ENCODE results near the gene IGSF5. TPM values are rescaled to one million over a fixed set of nuclear protein-coding genes. Genes with fewer than 3 reads are reported as not detected.

IGSF5 gene
- polyA plus RNA-seq, 1 donor (not counting 4 experiments of a cell fraction or from before 2014, with no cell fraction given): not detected

DNA sequence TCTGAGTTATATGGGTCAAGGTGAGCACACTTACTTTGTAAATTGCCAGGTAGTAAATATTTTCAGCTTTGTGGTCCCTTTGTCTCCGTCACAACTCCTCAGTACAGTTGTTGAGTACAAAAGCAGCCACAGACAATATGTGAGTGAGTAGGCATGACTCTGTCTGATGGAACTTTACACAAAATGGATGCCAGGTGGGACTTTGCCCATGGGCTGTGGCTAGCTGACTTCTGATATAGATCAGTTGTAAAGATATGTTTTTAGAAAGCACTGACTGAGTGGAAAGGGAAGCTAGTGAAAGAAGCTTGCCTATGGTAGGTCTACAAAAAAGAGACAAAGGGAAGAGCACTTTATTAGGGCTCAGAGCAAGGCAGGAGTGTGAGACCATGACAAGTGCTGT, 23.1 kb upstream of the IGSF5 start:
- DNase-seq (ENCODE audit: low read depth, low spot score): no peak
- Histone ChIP-seq H4K20me1 (ENCODE audit: control insufficient read depth, extremely low read depth, insufficient read depth, low read length) (no peaks in the 10 kb centered on the region), H3K9me3 (ENCODE audit: control insufficient read depth, low read depth, low read length) (peaks cover 5% of the 10 kb centered on the region), H3K9me1 (ENCODE audit: control insufficient read depth, extremely low read depth, insufficient read depth, low read length) (no peaks in the 10 kb centered on the region), H3K4me2 (ENCODE audit: control insufficient read depth, extremely low read depth, insufficient read depth, low read depth, low read length) (no peak overlapping the region), H3K27me3 (ENCODE audit: control insufficient read depth, extremely low read depth, insufficient read depth, low read length) (no peaks in the 10 kb centered on the region), H2AFZ (ENCODE audit: control insufficient read depth, low read length) (no peak overlapping the region), H3K27ac (ENCODE audit: control insufficient read depth, insufficient read depth, low read length) (no peak overlapping the region), H3K4me1 (ENCODE audit: control insufficient read depth, extremely low read depth, insufficient read depth, low read length) (no peaks in the 10 kb centered on the region), H3K36me3 (ENCODE audit: control insufficient read depth in 2 of 2, extremely low read depth in 1 of 2, insufficient read depth in 2 of 2, low read length in 2 of 2) (no peaks in the 10 kb centered on the region), H3K4me3 (ENCODE audit: control insufficient read depth in 2 of 3, extremely low read depth in 1 of 3, insufficient read depth in 2 of 3, low read depth in 1 of 3, low read length in 3 of 3) (no peak overlapping the region), H3K79me2 (ENCODE audit: control insufficient read depth, insufficient read depth, low read length) (no peaks in the 10 kb centered on the region), H3K9ac (ENCODE audit: control insufficient read depth, extremely low read depth, insufficient read depth, low read length) (no peak overlapping the region)
- dilution Hi-C loops (cut with MboI; ENCODE audit: extremely low pct_ligation_motif_present, low sequenced_read_pairs): loop anchor here (25.0 kb wide), 1 partner anchor 210 kb away; no protein-coding TSS in a partner anchor
- TF ChIP-seq, protein P1, sequence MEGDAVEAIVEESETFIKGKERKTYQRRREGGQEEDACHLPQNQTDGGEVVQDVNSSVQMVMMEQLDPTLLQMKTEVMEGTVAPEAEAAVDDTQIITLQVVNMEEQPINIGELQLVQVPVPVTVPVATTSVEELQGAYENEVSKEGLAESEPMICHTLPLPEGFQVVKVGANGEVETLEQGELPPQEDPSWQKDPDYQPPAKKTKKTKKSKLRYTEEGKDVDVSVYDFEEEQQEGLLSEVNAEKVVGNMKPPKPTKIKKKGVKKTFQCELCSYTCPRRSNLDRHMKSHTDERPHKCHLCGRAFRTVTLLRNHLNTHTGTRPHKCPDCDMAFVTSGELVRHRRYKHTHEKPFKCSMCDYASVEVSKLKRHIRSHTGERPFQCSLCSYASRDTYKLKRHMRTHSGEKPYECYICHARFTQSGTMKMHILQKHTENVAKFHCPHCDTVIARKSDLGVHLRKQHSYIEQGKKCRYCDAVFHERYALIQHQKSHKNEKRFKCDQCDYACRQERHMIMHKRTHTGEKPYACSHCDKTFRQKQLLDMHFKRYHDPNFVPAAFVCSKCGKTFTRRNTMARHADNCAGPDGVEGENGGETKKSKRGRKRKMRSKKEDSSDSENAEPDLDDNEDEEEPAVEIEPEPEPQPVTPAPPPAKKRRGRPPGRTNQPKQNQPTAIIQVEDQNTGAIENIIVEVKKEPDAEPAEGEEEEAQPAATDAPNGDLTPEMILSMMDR (optimal IDR thresholded peaks at IDR 0.05 in 1 of 3, IDR thresholded peaks at IDR 0.05 in 1 of 3, conservative IDR thresholded peaks at IDR 0.05 in 1 of 3; ENCODE audit: extremely low read depth in 1 of 3, insufficient read depth in 2 of 3, low read length in 3 of 3): no peak
- no peak for TF ChIP-seq EZH2 (IDR thresholded peaks at IDR 0.05; ENCODE audit: low read length)
- FAIRE-seq: no peak

DNA sequence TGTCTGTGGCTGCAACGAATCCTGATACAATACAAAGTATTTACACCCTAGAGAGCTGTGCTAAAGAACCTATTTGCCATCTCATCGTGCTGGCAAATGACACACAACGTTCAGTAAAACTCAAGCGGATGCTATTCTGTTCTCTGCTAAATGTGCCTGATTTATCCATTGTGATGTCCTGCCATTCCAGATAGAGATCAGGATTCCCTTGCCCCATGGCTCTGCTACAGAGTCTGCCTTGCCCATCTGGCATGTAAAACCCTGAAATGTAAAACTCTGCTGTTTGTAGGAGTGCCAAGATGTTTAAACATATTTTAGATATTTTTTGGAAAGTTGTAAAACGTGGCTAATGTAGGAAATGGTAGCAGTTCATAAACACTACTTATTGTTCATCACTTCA, 20.0 kb upstream of the IGSF5 start:
- H3K9me3 ChIP-seq (ENCODE audit: control insufficient read depth, low read depth, low read length): peaks cover 9% of the 10 kb centered on the region
- no peak overlapping the region for H3K27ac ChIP-seq (ENCODE audit: control insufficient read depth, insufficient read depth, low read length)
- H3K9ac ChIP-seq (ENCODE audit: control insufficient read depth, extremely low read depth, insufficient read depth, low read length): no peak overlapping the region
- FAIRE-seq (no peak), DNase-seq (ENCODE audit: low read depth, low spot score) (no peak)
- H3K4me2 ChIP-seq (ENCODE audit: control insufficient read depth, extremely low read depth, insufficient read depth, low read depth, low read length): no peak overlapping the region
- H3K36me3 ChIP-seq (ENCODE audit: control insufficient read depth in 2 of 2, extremely low read depth in 1 of 2, insufficient read depth in 2 of 2, low read length in 2 of 2): no peaks in the 10 kb centered on the region
- H3K27me3 ChIP-seq (ENCODE audit: control insufficient read depth, extremely low read depth, insufficient read depth, low read length): no peaks in the 10 kb centered on the region
- H2AFZ ChIP-seq (ENCODE audit: control insufficient read depth, low read length): no peak overlapping the region
- no peak for TF ChIP-seq EZH2 (IDR thresholded peaks at IDR 0.05; ENCODE audit: low read length)
- TF ChIP-seq, protein P1 (optimal IDR thresholded peaks at IDR 0.05 in 1 of 3, IDR thresholded peaks at IDR 0.05 in 1 of 3, conservative IDR thresholded peaks at IDR 0.05 in 1 of 3; ENCODE audit: extremely low read depth in 1 of 3, insufficient read depth in 2 of 3, low read length in 3 of 3): no peak
- no peaks in the 10 kb centered on the region for H4K20me1 ChIP-seq (ENCODE audit: control insufficient read depth, extremely low read depth, insufficient read depth, low read length)
- no peaks in the 10 kb centered on the region for H3K79me2 ChIP-seq (ENCODE audit: control insufficient read depth, insufficient read depth, low read length)
- H3K4me1 ChIP-seq (ENCODE audit: control insufficient read depth, extremely low read depth, insufficient read depth, low read length): no peaks in the 10 kb centered on the region
- dilution Hi-C loops (cut with MboI; ENCODE audit: extremely low pct_ligation_motif_present, low sequenced_read_pairs): loop anchor here (25.0 kb wide), 1 partner anchor 213 kb away; no protein-coding TSS in a partner anchor
- no peak overlapping the region for H3K4me3 ChIP-seq (ENCODE audit: control insufficient read depth in 2 of 3, extremely low read depth in 1 of 3, insufficient read depth in 2 of 3, low read depth in 1 of 3, low read length in 3 of 3)
- H3K9me1 ChIP-seq (ENCODE audit: control insufficient read depth, extremely low read depth, insufficient read depth, low read length): no peaks in the 10 kb centered on the region

Measured in keratinocyte (primary cell).